ENCODE data around the gene CCDC138. TPM values are rescaled to one million over a fixed set of nuclear protein-coding genes. Genes with fewer than 3 reads are reported as not detected.

CCDC138 gene
- total RNA-seq, 4 donors from 2014 or later, result 2.0 to 4.0 (median 2.9) TPM

GRCh38 chr2:108898315-108899082 is 111.9 kb downstream of the CCDC138 start:
- DNase-seq (ENCODE audit: low spot score in 2 of 2), result no peak
- 83 to 97% methylated on average over 1 of the region's 1 CpG for WGBS, 2 donors
- no peak for TF ChIP-seq CTCF (IDR thresholded peaks at IDR 0.05)
- no peak for TF ChIP-seq POLR2A (IDR thresholded peaks at IDR 0.05)
- H3K4me3 ChIP-seq (ENCODE audit: low read depth, poor library complexity, severe bottlenecking), result no peak overlapping the region
- intact Hi-C loops (cut with DNase I; ENCODE audit: low total_unique reads), result no loop called here

GRCh38 chr2:108904680-108905079 is 118.1 kb downstream of the CCDC138 start:
- WGBS, 2 donors, result 66 to 72% methylated on average over 3 of the region's 3 CpGs
- TF ChIP-seq CTCF (IDR thresholded peaks at IDR 0.05) (no peak), POLR2A (IDR thresholded peaks at IDR 0.05) (no peak)
- intact Hi-C loops (cut with DNase I; ENCODE audit: low total_unique reads), result no loop called here
- H3K4me3 ChIP-seq (ENCODE audit: low read depth, poor library complexity, severe bottlenecking), result no peak overlapping the region
- DNase-seq (ENCODE audit: low spot score in 2 of 2), result no peak

- TF ChIP-seq CTCF (IDR thresholded peaks at IDR 0.05) (no peak), POLR2A (IDR thresholded peaks at IDR 0.05) (no peak)
- whole genome bisulfite sequencing, 2 donors, result 51 to 62% methylated on average over 2 to 3 of the region's 3 CpGs
- H3K4me3 ChIP-seq (ENCODE audit: low read depth, poor library complexity, severe bottlenecking), result no peak overlapping the region
- intact Hi-C loops (cut with DNase I; ENCODE audit: low total_unique reads), result no loop called here
- DNase-seq (ENCODE audit: low spot score in 2 of 2), result no peak
Measured at GRCh38 chr2:108905176-108905575, 118.6 kb downstream of the CCDC138 start.

GRCh38 chr2:108905906-108906305 is 119.3 kb downstream of the CCDC138 start:
- 71 to 82% methylated on average over 8 to 13 of the region's 13 CpGs for whole genome bisulfite sequencing, 2 donors
- no peak overlapping the region for H3K4me3 ChIP-seq (ENCODE audit: low read depth, poor library complexity, severe bottlenecking)
- DNase-seq (ENCODE audit: low spot score in 2 of 2), result no peak
- intact Hi-C loops (cut with DNase I; ENCODE audit: low total_unique reads), result no loop called here
- TF ChIP-seq CTCF (IDR thresholded peaks at IDR 0.05), result no peak
- TF ChIP-seq POLR2A (IDR thresholded peaks at IDR 0.05), result no peak

- H3K4me3 ChIP-seq (ENCODE audit: low read depth, poor library complexity, severe bottlenecking), result no peak overlapping the region
- 73% methylated on average over 12 of the region's 15 CpGs for WGBS, 2 donors
- DNase-seq (ENCODE audit: low spot score in 2 of 2), result no peak
- no peak for TF ChIP-seq CTCF (IDR thresholded peaks at IDR 0.05)
- no peak for TF ChIP-seq POLR2A (IDR thresholded peaks at IDR 0.05)
- intact Hi-C loops (cut with DNase I; ENCODE audit: low total_unique reads), result no loop called here
Measured at GRCh38 chr2:108906403-108907077, 120.0 kb downstream of the CCDC138 start.

All from lower leg skin (tissue), 4 donors.